IPS-11a (cell line): ENCODE measurements around the gene TCAF1.
"Not testable (repeated sequence)": the region's sequence is repeated elsewhere in the genome, so short reads cannot be mapped to it uniquely, and the experiment has no call there.

Experiments used
- H3K4me3 ChIP-seq: one replicate; pipeline ENCODE4 v1.5.1; 2013; ENCODE audit warnings: low read depth, low read length, control low read depth

Gene TCAF1

GRCh38 chr7:143871534-143871933 is 30.4 kb downstream of the TCAF1 start:
- not testable (repeated sequence) for H3K4me3 ChIP-seq

GRCh38 chr7:143857994-143858393 is 44.0 kb downstream of the TCAF1 start:
- H3K4me3 ChIP-seq, result not testable (repeated sequence)

- H3K4me3 ChIP-seq, result not testable (repeated sequence)
These were observed 46.5 kb downstream of the TCAF1 start for GRCh38 chr7:143855443-143855842.

GRCh38 chr7:143850682-143851081 is 51.3 kb downstream of the TCAF1 start:
- H3K4me3 ChIP-seq, result no peak overlapping the region

GRCh38 chr7:143849785-143850479 is 52.0 kb downstream of the TCAF1 start:
- H3K4me3 ChIP-seq, result no peak overlapping the region

- no peak overlapping the region for H3K4me3 ChIP-seq
These were observed 53.8 kb downstream of the TCAF1 start for GRCh38 chr7:143848192-143848591.

GRCh38 chr7:143846692-143847091 is 55.3 kb downstream of the TCAF1 start:
- no peak overlapping the region for H3K4me3 ChIP-seq

GRCh38 chr7:143841696-143842095 is 60.3 kb downstream of the TCAF1 start:
- H3K4me3 ChIP-seq, result not testable (repeated sequence)

- not testable (repeated sequence) for H3K4me3 ChIP-seq
These were observed 61.9 kb downstream of the TCAF1 start for GRCh38 chr7:143840062-143840461.

GRCh38 chr7:143837223-143837622 is 64.8 kb downstream of the TCAF1 start:
- not testable (repeated sequence) for H3K4me3 ChIP-seq

GRCh38 chr7:143836622-143837021 is 65.4 kb downstream of the TCAF1 start:
- H3K4me3 ChIP-seq, result not testable (repeated sequence)

- not testable (repeated sequence) for H3K4me3 ChIP-seq
These were observed 65.9 kb downstream of the TCAF1 start for GRCh38 chr7:143836088-143836487.

- not testable (repeated sequence) for H3K4me3 ChIP-seq
These were observed 75.4 kb downstream of the TCAF1 start for GRCh38 chr7:143826578-143826977.

GRCh38 chr7:143824295-143825135 is 77.5 kb downstream of the TCAF1 start:
- H3K4me3 ChIP-seq, result not testable (repeated sequence)

GRCh38 chr7:143823634-143824294 is 78.2 kb downstream of the TCAF1 start:
- H3K4me3 ChIP-seq, result not testable (repeated sequence)

- H3K4me3 ChIP-seq, result not testable (repeated sequence)
These were observed 80.3 kb downstream of the TCAF1 start for GRCh38 chr7:143821392-143822277.

GRCh38 chr7:143817873-143818272 is 84.1 kb downstream of the TCAF1 start:
- H3K4me3 ChIP-seq, result not testable (repeated sequence)

GRCh38 chr7:143816471-143817133 is 85.4 kb downstream of the TCAF1 start:
- H3K4me3 ChIP-seq, result not testable (repeated sequence)

- H3K4me3 ChIP-seq, result not testable (repeated sequence)
These were observed 91.3 kb downstream of the TCAF1 start for GRCh38 chr7:143810639-143811038.

- not testable (repeated sequence) for H3K4me3 ChIP-seq
These were observed 95.3 kb downstream of the TCAF1 start for GRCh38 chr7:143806664-143807071.
